ENCODE measurements around the gene ACMSD. TPM values are rescaled to one million over a fixed set of nuclear protein-coding genes. Genes with fewer than 3 reads are reported as not detected.

The ACMSD gene
- total and polyA plus RNA-seq, 9 of the 15 experiments (the other 6 are each of a cell fraction or from before 2014, with no cell fraction given), result not detected

GRCh38 chr2:134917888-134918525 is 79.6 kb downstream of the ACMSD start (continued):
- TF ChIP-seq E2F1 (CRISPR knock-in tag; IDR thresholded peaks at IDR 0.05) (no peak), ZNF511 (CRISPR knock-in tag; IDR thresholded peaks at IDR 0.05) (peak; percentile 70; the same call in 1 of the 2 replicates), E2F3 (CRISPR knock-in tag; IDR thresholded peaks at IDR 0.05) (peak; percentile 20; the same call in 1 of the 2 replicates), U2AF2 (optimal IDR thresholded peaks at IDR 0.05; ENCODE audit: low read depth, low read length) (no peak), NCOA2 (IDR thresholded peaks at IDR 0.05; ENCODE audit: partially characterized antibody in 2 of 2) (no peak), WHSC1 (IDR thresholded peaks at IDR 0.05; ENCODE audit: low read length) (no peak), NCOA4 (IDR thresholded peaks at IDR 0.05; ENCODE audit: partially characterized antibody) (no peak), PHB (CRISPR knock-in tag; IDR thresholded peaks at IDR 0.05) (no peak), SIRT6 (IDR thresholded peaks at IDR 0.05; ENCODE audit: low read depth, low read length) (no peak), POLR2AphosphoS5 (IDR thresholded peaks at IDR 0.05; ENCODE audit: control insufficient read depth, insufficient read depth, low read depth, low read length) (peak; percentile 77), PCBP2 (IDR thresholded peaks at IDR 0.05; ENCODE audit: low read depth, low read length, poor library complexity, severe bottlenecking) (no peak), FOXM1 (IDR thresholded peaks at IDR 0.05; ENCODE audit: low read depth) (no peak), FOXM1 (CRISPR knock-in tag; IDR thresholded peaks at IDR 0.05; ENCODE audit: low read depth) (no peak), NRF1 (conservative IDR thresholded peaks at IDR 0.05 in 1 of 2, IDR thresholded peaks at IDR 0.05 in 1 of 2) (no peak), ZNF175 (CRISPR knock-in tag; IDR thresholded peaks at IDR 0.05; ENCODE audit: low read depth) (no peak), ZBTB9 (CRISPR knock-in tag; IDR thresholded peaks at IDR 0.05) (peak; percentile 53; the same call in 1 of the 2 replicates), ZNF77 (CRISPR knock-in tag; IDR thresholded peaks at IDR 0.05) (no peak), XRCC4 (IDR thresholded peaks at IDR 0.05; ENCODE audit: extremely low read depth, insufficient read depth, insufficient read length) (no peak), ZBTB2 (IDR thresholded peaks at IDR 0.05) (no peak), SNIP1 (IDR thresholded peaks at IDR 0.05; ENCODE audit: low read depth) (no peak), MXI1 (IDR thresholded peaks at IDR 0.05; ENCODE audit: low read depth, low read length) (peak; percentile 44; the same call in 1 of the 2 replicates), GTF2F1 (IDR thresholded peaks at IDR 0.05; ENCODE audit: low read depth, low read length) (peak; percentile 46; the same call in 1 of the 2 replicates), NR4A1 (CRISPR knock-in tag; IDR thresholded peaks at IDR 0.05) (no peak), NR4A1 (tag; IDR thresholded peaks at IDR 0.05) (no peak)
- TF ChIP-seq, protein P1, sequence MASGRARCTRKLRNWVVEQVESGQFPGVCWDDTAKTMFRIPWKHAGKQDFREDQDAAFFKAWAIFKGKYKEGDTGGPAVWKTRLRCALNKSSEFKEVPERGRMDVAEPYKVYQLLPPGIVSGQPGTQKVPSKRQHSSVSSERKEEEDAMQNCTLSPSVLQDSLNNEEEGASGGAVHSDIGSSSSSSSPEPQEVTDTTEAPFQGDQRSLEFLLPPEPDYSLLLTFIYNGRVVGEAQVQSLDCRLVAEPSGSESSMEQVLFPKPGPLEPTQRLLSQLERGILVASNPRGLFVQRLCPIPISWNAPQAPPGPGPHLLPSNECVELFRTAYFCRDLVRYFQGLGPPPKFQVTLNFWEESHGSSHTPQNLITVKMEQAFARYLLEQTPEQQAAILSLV (tag; IDR thresholded peaks at IDR 0.05), result no peak
